Neural progenitor cell (in vitro differentiated cells): ENCODE data around the gene STK32B. TPM values are rescaled to one million over a fixed set of nuclear protein-coding genes. Genes with fewer than 3 reads are reported as not detected.
A peak's percentile ranks its signal among the peaks of the same experiment; 100 is the strongest.

Source experiments
- DNase-seq: peaks from one replicate; pipeline ENCODE4 v3.0.0-alpha.2; 2016; ENCODE audit warnings: low spot score
- H2AFZ ChIP-seq: fragments of 200-600 bp; sonication (generic); replicated peaks from 2 replicates; pipeline ENCODE4 v1.6.1; 2016; ENCODE audit warnings: antibody characterized with exemption
- H3F3A ChIP-seq: fragments of 200-600 bp; sonication (generic); 2 replicates; pipeline ENCODE4 v1.6.1; 2016; ENCODE audit warnings: antibody characterized with exemption, low read depth
- H3K27ac ChIP-seq: fragments of 200-600 bp; sonication (generic); 2 replicates; pipeline ENCODE4 v1.5.1; 2016; ENCODE audit warnings: mild to moderate bottlenecking
- H3K27me3 ChIP-seq: fragments of 200-600 bp; sonication (generic); 2 replicates; pipeline ENCODE4 v1.6.1; 2016; ENCODE audit warnings: mild to moderate bottlenecking, moderate library complexity
- H3K36me3 ChIP-seq: fragments of 200-600 bp; sonication (generic); 2 replicates; pipeline ENCODE4 v1.5.1; 2016
- H3K4me1 ChIP-seq: fragments of 200-600 bp; sonication (generic); 2 replicates; pipeline ENCODE4 v1.6.1; 2016; ENCODE audit warnings: mixed run types
- H3K4me2 ChIP-seq: fragments of 200-600 bp; sonication (generic); 2 replicates; pipeline ENCODE4 v1.6.1; 2016
- H3K4me3 ChIP-seq: fragments of 200-600 bp; sonication (generic); 2 replicates; pipeline ENCODE4 v1.5.1; 2016
- H3K79me2 ChIP-seq: fragments of 200-600 bp; sonication (generic); 2 replicates; pipeline ENCODE4 v1.6.1; 2016; ENCODE audit warnings: low read depth
- H3K9ac ChIP-seq: fragments of 200-600 bp; sonication (generic); 2 replicates; pipeline ENCODE4 v1.6.1; 2016
- H3K9me3 ChIP-seq: fragments of 200-600 bp; sonication (generic); 2 replicates; pipeline ENCODE4 v1.5.1; 2016; ENCODE audit warnings: low read depth
- H4K20me1 ChIP-seq: fragments of 200-600 bp; sonication (generic); 2 replicates; pipeline ENCODE4 v1.6.1; 2016; ENCODE audit warnings: low read depth
- H3K27ac Mint-ChIP-seq: 3 replicates; pipeline ENCODE4 v1.8.0; 2021; ENCODE audit warnings: mixed read lengths
- H3K27me3 Mint-ChIP-seq: 2 replicates; pipeline ENCODE4 v1.8.0; 2022; ENCODE audit warnings: low read depth, mild to moderate bottlenecking, inconsistent platforms, moderate library complexity, mixed read lengths; ENCODE audit not compliant: insufficient read depth
- H3K36me3 Mint-ChIP-seq: 3 replicates; pipeline ENCODE4 v1.8.0; 2021; ENCODE audit warnings: mixed read lengths
- H3K4me1 Mint-ChIP-seq: 3 replicates; pipeline ENCODE4 v1.8.0; 2021; ENCODE audit warnings: mixed read lengths
- H3K4me3 Mint-ChIP-seq: 3 replicates; pipeline ENCODE4 v1.8.0; 2021; ENCODE audit warnings: mild to moderate bottlenecking, moderate library complexity, mixed read lengths
- H3K9me3 Mint-ChIP-seq: 3 replicates; pipeline ENCODE4 v1.8.0; 2020; ENCODE audit warnings: mixed read lengths
- EZH2 ChIP-seq: fragments of 200-600 bp; sonication (generic); IDR thresholded peaks from 2 replicates; pipeline ENCODE4 v1.6.1; 2017; ENCODE audit warnings: antibody characterized with exemption, mild to moderate bottlenecking, moderate library complexity
- EZH2phosphoT487 ChIP-seq: fragments of 200-600 bp; sonication (generic); IDR thresholded peaks from 2 replicates; pipeline ENCODE4 v1.6.1; 2017; ENCODE audit warnings: antibody characterized with exemption
- total RNA-seq: library from RNA; depleted of rRNA; stranded (reverse); fragments of >200 nt; gene quantifications from 2 replicates; pipeline ENCODE4 v1.2.3, GENCODE V29; 2015; ENCODE audit warnings: low replicate concordance
- TF ChIP-seq, protein P1 (sequence below): fragments of 200-600 bp; sonication (generic); IDR thresholded peaks from 2 replicates; pipeline ENCODE4 v1.5.1; 2017; ENCODE audit warnings: antibody characterized with exemption, mild to moderate bottlenecking

Gene STK32B
- total RNA-seq, 1 donor from 2014 or later = 2.5 TPM

DNA sequence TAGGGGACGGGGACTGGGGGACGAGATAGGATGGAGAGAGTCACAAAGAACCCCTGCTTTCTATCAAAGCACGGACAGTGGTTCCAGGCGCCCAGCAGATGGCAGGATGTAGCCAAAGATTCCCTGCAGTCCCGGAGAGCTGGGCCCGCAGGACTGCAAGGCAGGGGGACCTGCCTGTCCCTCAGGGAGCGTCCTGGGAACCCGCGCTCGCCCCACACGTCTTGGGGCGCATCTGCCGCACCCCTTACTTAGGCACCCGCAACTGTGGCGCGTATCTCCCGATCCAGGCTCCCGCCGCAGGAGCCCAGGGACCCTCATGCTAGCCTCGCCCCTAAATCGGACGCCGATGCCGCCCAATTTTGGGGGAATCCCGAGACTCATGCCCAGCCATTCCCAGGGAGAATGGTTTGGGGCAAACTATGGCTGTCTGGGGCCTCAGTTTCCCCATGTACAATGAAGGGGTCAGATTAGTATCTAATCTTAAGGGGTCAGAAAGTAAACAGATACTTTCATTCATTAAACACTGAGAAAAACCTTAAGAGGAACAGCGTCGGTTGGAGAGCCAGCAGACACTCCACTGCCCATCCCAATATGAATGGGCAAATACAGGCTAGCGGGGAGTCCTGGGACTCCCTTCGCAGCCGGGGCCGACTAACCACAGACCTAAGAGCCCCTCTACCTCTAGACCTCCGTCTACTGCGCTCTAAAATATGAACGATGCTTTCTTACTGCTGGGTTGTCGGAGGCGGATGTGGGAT is 581 bp upstream of the STK32B start:
- Histone ChIP-seq H4K20me1 (no peaks in the 10 kb centered on the region), H3K4me2 (peak overlapping the region; percentile 84), H2AFZ (peak overlapping the region; percentile 93), H3K4me1 (peaks cover 4% of the 10 kb centered on the region), H3K27me3 (peaks cover 49% of the 10 kb centered on the region), H3F3A (peaks cover 13% of the 10 kb centered on the region), H3K36me3 (no peaks in the 10 kb centered on the region), H3K9me3 (no peaks in the 10 kb centered on the region), H3K27ac (no peak overlapping the region), H3K79me2 (no peaks in the 10 kb centered on the region), H3K9ac (no peak overlapping the region), H3K4me3 (peak overlapping the region; percentile 55)
- H3K27me3 Mint-ChIP-seq = peaks cover 16% of the 10 kb centered on the region
- H3K4me3 Mint-ChIP-seq = peak overlapping the region; percentile 94
- peaks cover 6% of the 10 kb centered on the region for H3K9me3 Mint-ChIP-seq
- H3K27ac Mint-ChIP-seq = no peak overlapping the region
- H3K36me3 Mint-ChIP-seq = no peaks in the 10 kb centered on the region
- peak; percentile 91 for DNase-seq
- TF ChIP-seq EZH2phosphoT487 = no peak
- TF ChIP-seq, protein P1, sequence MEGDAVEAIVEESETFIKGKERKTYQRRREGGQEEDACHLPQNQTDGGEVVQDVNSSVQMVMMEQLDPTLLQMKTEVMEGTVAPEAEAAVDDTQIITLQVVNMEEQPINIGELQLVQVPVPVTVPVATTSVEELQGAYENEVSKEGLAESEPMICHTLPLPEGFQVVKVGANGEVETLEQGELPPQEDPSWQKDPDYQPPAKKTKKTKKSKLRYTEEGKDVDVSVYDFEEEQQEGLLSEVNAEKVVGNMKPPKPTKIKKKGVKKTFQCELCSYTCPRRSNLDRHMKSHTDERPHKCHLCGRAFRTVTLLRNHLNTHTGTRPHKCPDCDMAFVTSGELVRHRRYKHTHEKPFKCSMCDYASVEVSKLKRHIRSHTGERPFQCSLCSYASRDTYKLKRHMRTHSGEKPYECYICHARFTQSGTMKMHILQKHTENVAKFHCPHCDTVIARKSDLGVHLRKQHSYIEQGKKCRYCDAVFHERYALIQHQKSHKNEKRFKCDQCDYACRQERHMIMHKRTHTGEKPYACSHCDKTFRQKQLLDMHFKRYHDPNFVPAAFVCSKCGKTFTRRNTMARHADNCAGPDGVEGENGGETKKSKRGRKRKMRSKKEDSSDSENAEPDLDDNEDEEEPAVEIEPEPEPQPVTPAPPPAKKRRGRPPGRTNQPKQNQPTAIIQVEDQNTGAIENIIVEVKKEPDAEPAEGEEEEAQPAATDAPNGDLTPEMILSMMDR = peak; percentile 77
- no peak for TF ChIP-seq EZH2
- peaks cover 12% of the 10 kb centered on the region for H3K4me1 Mint-ChIP-seq

DNA sequence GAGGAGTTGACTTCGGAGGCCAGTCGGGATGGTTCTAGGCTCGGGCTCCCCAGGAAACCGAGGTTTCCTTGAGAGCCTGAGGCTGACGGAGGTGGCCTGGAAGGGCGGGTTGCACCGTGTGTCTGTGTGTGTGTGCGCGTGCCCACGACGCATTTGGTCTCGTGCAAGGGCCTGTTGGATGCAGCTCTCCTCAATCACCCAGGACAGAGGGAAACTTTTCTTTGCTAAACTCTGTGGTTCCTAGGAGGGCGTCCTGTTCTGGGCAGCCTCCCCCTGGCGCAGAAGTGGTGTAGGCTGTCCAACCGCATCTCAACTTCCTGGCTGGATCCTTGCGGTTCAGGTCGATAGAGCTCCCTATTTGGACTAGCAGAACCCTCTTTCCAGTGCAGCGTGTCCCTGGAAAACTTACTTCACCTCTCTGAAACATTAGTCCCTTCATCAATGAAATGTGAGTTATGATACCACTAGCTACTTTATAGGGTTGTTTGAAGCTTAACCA is 973 bp downstream of the STK32B start:
- H3K4me1 Mint-ChIP-seq = peaks cover 12% of the 10 kb centered on the region
- Histone ChIP-seq H3K4me1 (peaks cover 4% of the 10 kb centered on the region), H3K27me3 (peaks cover 49% of the 10 kb centered on the region), H3K9ac (no peak overlapping the region), H3K9me3 (no peaks in the 10 kb centered on the region), H3K4me2 (peak overlapping the region; percentile 84), H3K4me3 (peak overlapping the region; percentile 55), H3K79me2 (no peaks in the 10 kb centered on the region), H3K27ac (no peak overlapping the region), H3K36me3 (no peaks in the 10 kb centered on the region), H4K20me1 (no peaks in the 10 kb centered on the region), H3F3A (peaks cover 13% of the 10 kb centered on the region), H2AFZ (peak overlapping the region; percentile 93)
- no peaks in the 10 kb centered on the region for H3K36me3 Mint-ChIP-seq
- no peak overlapping the region for H3K27ac Mint-ChIP-seq
- peak; percentile 14 for TF ChIP-seq EZH2
- TF ChIP-seq, protein P1 = no peak
- H3K9me3 Mint-ChIP-seq = no peaks in the 10 kb centered on the region
- H3K4me3 Mint-ChIP-seq = peak overlapping the region; percentile 76
- peaks cover 14% of the 10 kb centered on the region for H3K27me3 Mint-ChIP-seq
- DNase-seq = peak; percentile 30

DNA sequence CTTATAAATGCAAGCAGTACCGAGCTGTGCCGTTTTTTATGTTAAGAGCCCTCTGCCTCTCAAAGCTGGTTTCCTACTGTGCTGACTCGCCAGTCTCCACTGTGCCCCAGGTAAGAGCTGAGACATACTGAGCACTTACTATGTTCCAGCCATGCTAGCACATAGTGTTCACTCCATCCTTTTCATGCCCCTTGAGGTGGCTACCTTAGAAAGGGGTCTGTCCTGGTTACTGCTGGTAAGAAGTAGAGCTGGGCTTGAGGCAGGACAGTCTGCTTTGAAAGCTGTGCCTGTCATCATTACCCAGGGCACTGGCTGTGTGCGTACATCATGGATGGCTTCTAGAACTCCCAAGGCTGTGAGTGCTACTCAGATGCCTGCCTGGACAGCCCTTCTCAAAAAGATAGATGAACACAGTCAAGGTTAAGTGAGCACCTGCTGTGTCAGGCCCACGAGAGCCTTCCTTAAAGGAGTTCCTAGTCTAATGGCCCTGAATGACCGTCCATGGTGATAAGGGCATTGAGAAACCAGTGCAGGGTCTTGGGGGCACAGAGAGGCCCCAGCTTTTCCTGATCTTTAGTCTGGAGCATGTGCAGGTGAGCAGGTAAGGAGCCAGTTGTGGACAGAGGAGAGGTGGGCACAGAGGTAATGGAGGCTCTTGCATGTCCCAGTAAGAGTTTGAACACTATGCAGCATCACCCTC is 1.6 kb downstream of the STK32B start:
- H3K36me3 ChIP-seq = no peaks in the 10 kb centered on the region
- no peak overlapping the region for H3K4me2 ChIP-seq
- no peak for DNase-seq
- no peak overlapping the region for H3K9ac ChIP-seq
- H3K27ac ChIP-seq = no peak overlapping the region
- H3K4me3 ChIP-seq = no peak overlapping the region
- Mint-ChIP-seq H3K36me3 (no peaks in the 10 kb centered on the region), H3K27me3 (peaks cover 14% of the 10 kb centered on the region), H3K27ac (no peak overlapping the region), H3K4me1 (peaks cover 12% of the 10 kb centered on the region), H3K4me3 (peak overlapping the region; percentile 76), H3K9me3 (no peaks in the 10 kb centered on the region)
- H2AFZ ChIP-seq = no peak overlapping the region
- no peaks in the 10 kb centered on the region for H3K79me2 ChIP-seq
- no peak for TF ChIP-seq EZH2
- no peaks in the 10 kb centered on the region for H4K20me1 ChIP-seq
- H3K27me3 ChIP-seq = peaks cover 49% of the 10 kb centered on the region
- no peaks in the 10 kb centered on the region for H3K9me3 ChIP-seq
- peaks cover 13% of the 10 kb centered on the region for H3F3A ChIP-seq
- peaks cover 4% of the 10 kb centered on the region for H3K4me1 ChIP-seq
